ENCODE data around the gene BTBD9. TPM values are rescaled to one million over a fixed set of nuclear protein-coding genes. Genes with fewer than 3 reads are reported as not detected.

The BTBD9 gene
- total RNA-seq, 1 experiment from 2014 or later: 8.9 TPM

GRCh38 chr6:38450717-38451116 is 189.0 kb downstream of the BTBD9 start:
- Mint-ChIP-seq H3K4me1 (no peaks in the 10 kb centered on the region), H3K27me3 (ENCODE audit: low read depth) (no peaks in the 10 kb centered on the region), H3K36me3 (ENCODE audit: insufficient read depth in 1 of 3, low read depth in 3 of 3) (no peaks in the 10 kb centered on the region), H3K27ac (no peak overlapping the region), H3K9me3 (no peaks in the 10 kb centered on the region), H3K4me3 (no peak overlapping the region)
- Histone ChIP-seq H3K9me3 (ENCODE audit: control insufficient read depth, low read depth, low read length) (no peaks in the 10 kb centered on the region), H4K91ac (ENCODE audit: insufficient read length, low read depth, low read length) (no peak overlapping the region), H2AFZ (ENCODE audit: low read length) (no peak overlapping the region), H2AK5ac (ENCODE audit: insufficient read length, low read length) (no peak overlapping the region), H3K4ac (ENCODE audit: low read depth, low read length) (no peak overlapping the region), H3K27ac (ENCODE audit: insufficient read length, low read depth, low read length) (no peak overlapping the region), H2BK20ac (ENCODE audit: low read depth, low read length, poor library complexity, severe bottlenecking) (no peak overlapping the region), H3K4me1 (ENCODE audit: insufficient read depth, low read length) (no peaks in the 10 kb centered on the region), H3K23me2 (ENCODE audit: insufficient read length, low read depth, low read length, poor library complexity, severe bottlenecking) (no peaks in the 10 kb centered on the region), H4K8ac (replicated peaks; ENCODE audit: insufficient read length, low read depth, low read length) (no peak overlapping the region), H3K4me2 (ENCODE audit: insufficient read depth, insufficient read length, low read length) (no peak overlapping the region), H3K9ac (ENCODE audit: extremely low read depth, insufficient read length, low read length) (no peak overlapping the region), H4K5ac (ENCODE audit: insufficient read length, low read depth, low read length) (no peak overlapping the region), H3T11ph (ENCODE audit: low read length) (no peak overlapping the region), H3K56ac (ENCODE audit: insufficient read length, low read depth, low read length) (no peak overlapping the region), H3K79me2 (ENCODE audit: insufficient read depth, low read length) (no peaks in the 10 kb centered on the region), H3K23ac (ENCODE audit: insufficient read length, low read depth, low read length) (no peak overlapping the region), H2BK120ac (ENCODE audit: low read depth, low read length, poor library complexity, severe bottlenecking) (no peak overlapping the region), H3K18ac (ENCODE audit: insufficient read length, low read depth, low read length) (no peak overlapping the region), H2BK5ac (ENCODE audit: insufficient read length, low read length) (no peak overlapping the region), H3K27me3 (ENCODE audit: insufficient read depth, low read length) (no peaks in the 10 kb centered on the region), H3K79me1 (ENCODE audit: insufficient read depth, low read depth, low read length, poor library complexity, severe bottlenecking) (no peaks in the 10 kb centered on the region), H4K20me1 (ENCODE audit: control insufficient read depth, insufficient read depth, insufficient read length) (no peaks in the 10 kb centered on the region), H3K14ac (ENCODE audit: insufficient read depth, low read length) (no peak overlapping the region), H2BK15ac (ENCODE audit: low read depth, low read length) (no peak overlapping the region), H2BK12ac (ENCODE audit: insufficient read length, low read depth, low read length) (no peak overlapping the region)
- TF ChIP-seq CTCF (conservative IDR thresholded peaks at IDR 0.05): no peak
- no peak for DNase-seq
- WGBS (ENCODE audit: extremely low coverage, insufficient read length, low lambda C conversion rate): no CpG with 5 or more reads among the region's 2 CpGs

Data from H9 (cell line).